NCI-H526 (cell line): ENCODE measurements around the gene GPX2.

Experiments used
- DNase-seq, 2 experiments: peaks; one replicate each; lab custom pipeline; 2025; lab: John Stamatoyannopoulos, UW

GPX2 gene

DNA sequence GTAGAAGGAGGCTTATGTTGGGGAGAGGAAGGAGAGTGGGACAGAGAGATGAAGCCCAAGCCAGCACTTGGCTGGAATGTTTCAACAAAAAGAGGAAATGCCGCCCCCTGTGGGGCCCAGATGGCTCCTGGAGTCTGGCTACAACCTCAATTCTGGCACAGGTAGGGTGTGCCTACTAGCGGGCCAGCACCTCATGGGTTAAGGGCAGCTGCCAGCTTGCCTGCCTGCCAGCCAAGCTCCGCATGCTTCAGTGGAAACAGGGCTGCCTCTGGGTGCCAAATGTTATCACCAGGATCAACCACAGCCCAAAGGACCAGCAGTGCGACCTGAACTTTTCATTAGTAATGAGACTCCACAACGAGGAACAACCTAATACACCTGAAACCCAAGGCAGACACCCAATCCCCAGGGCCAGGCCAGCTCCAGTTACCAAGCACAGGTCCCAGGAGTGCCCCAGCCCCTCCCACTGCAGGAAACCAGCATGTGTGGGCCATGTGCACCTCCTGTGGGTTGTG lies 18.3 kb upstream of the GPX2 start:
- DNase-seq: peak; percentile 34 to 73

DNA sequence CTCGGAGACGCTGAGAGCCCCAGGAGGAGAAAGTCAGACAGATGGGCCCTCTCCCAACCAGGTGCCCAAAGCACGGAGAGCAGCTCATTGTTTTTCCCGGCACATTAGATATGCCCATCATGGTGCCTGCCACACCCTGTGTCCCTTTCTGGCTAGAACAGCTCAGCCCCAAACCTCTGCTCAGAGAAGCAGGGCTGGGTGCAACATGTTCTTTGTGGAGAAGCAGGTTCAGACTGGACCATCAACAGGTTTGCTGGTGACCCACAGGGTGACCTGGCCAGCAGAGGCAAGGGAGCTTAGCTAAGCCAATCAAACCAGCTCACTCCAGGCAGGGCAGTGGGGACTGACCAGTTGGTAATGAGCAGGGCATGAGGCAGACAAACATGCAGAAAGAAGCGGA lies 16.2 kb upstream of the GPX2 start:
- no peak for DNase-seq

DNA sequence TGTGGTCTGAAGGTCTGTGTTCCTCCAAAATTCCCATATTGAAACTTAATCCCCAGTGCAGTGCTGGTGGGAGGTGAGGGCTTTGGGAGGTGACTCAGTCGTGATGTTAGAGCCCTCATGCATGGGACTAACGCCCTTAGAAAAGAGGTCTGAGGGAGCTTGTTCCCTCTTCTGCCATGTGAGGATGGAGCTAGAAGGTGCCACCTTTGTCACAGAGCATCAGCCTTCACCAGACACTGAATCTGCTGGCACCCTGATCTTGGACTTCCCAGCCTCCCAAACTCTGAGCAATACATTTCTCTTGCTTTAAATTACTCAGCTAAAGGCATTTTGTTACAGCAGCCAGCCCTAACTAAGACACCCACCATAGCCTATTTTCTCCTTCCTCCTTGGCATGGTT lies 15.7 kb upstream of the GPX2 start:
- no peak for DNase-seq

DNA sequence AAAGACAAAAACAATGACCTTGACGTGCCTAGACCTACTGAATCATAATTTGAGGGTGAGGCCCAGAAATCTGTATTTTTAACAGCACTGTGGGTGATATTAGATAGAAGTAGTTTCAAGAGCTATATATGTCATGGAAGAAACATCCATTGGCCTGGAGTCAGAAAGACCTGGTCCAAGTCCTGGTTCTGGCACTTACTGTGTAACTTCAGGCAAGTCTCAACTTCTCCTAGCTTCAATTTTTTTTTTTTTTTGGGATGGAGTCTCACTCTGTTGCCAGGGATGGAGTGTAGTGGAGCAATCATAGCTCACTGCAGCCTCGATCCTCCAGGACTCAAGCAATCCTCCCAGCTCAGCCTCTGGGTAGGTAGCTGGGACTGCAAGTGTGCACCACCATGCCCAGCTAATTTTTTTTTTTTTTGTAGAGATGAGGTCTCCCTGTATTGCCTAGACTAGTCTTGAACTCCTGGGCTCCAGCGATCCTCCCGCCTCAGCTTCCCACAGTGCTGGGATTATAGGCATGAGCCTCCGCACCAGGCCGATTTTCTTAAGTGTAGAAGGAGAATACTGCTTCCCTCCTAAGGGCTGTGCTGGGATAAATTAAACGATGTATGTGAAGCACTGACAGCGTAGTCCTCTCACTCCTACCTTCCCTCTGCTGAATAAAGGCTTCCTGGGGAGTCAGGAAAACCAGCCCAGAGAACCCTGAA lies 14.3 kb upstream of the GPX2 start:
- no peak for DNase-seq

DNA sequence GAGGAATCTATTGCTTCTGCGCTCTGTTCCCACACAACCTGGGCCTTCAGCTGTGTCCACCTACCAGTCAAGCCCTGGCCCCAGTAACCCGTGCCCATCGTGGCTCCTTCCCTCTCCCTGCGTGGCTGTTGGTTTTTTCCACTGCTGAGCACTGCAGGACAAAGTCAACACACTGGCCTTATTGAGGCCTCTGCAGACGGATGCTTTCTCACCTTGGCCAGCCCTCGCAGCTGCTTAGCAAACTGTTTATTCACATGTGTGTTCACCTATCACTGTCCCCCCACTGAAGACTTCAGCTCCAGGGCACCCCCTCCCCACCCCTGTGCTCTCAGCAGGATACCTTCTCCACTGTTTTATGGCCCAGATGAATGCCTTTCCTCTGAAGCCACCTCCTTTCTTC lies 12.8 kb upstream of the GPX2 start:
- DNase-seq: no peak

DNA sequence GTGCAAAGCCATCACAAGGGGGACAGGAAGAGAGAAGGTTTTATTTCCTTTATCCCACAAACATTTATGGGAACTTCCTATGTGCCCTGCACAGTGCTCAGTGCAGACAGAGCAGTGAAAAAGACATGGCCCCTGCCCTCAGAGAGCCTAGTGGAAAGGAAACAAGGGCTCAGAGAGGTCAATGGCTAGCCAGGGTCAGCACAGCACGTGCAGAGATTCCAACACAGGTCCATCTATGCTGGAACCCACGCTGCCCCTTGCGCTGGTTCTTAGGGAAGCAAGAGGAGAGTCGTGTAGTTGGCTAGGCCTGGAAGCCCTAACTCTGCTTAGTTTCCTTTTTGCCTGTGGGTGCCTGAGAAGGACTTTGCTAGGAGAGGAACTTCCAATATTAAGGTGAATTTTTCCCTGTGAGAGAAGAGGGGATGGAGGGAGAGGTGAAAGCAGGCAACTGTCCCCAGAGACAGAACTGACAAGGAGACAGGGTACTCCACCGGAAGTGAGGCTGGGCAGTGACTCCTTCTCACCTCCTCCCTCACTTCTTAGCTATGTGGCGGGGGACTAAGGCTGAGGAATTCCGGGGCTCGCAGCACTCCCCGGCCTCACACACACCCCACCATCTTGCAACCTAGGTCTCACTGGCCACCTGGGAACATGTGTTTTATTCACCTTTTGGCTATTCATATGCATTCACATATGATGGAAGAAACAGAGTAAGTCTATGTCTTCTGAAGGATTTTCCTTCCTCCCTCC lies 12.1 kb upstream of the GPX2 start:
- DNase-seq: no peak

DNA sequence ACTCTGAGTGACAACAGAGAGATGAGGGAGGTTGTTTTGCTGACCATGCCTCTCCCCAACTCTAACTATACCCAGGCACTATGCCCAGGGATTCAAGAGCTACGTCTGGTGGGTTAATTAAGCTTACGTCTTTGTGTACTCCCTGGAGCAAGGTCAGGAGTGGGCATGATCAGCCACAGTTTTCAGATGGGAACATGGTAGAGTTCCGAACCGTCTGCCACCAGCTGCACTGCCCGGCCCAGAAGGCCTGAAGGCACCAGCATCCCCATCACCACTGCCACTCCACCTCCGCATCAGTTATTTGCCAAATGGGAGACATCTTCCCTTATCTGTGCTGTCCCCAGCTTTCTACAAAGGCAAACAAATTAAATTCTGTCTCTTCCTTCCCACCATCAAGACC lies 11.1 kb upstream of the GPX2 start:
- no peak for DNase-seq

DNA sequence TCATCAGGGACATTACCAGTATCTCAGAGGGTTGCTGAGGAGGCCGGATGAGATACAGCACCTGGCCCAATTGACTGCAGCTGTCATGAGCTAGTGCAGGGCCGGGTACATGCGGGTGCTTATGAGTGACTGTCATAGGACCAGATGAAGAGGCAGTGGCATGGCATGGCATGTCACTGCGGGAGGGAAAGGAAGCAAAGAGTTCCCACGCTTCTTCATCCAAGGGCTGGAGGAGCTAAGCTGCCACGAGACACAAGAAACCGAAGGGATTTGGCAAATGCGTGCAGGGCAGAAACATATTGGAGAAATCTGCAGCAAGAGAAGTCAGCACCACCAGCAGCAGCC lies 10.7 kb upstream of the GPX2 start:
- DNase-seq: no peak

DNA sequence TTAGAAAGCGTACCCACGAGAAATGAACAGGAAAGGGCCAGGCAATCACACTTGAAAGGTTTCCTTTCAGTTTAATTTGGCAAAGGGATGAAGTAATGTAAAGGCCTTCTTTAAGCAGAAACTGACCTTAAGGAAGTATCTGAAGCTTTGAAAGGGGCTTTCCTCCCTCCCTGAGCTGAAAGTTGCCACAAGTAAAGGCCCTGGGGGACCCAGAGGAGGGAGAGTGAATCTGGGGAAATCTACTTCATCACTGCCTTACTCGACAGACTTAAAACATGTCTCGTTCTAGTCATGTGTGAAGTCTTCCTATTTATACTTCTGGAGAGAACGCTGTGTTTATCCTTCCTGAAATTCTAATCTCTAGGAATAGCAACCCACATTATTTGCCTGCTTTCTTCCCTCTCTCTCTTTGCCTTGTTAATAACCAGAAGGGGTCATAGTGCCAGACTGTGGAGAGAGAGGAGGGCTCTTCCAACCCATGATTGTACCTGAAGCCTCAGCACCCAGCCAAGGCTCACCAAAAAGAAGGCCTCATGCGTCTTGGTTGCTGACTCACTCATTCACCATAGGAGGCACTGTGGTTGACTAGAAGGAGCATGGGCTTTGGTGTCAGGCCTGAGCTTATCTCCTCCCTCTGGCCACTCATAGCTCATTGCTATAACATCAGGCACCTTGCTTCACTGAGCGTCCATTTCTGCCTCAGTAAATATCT lies 10.2 kb upstream of the GPX2 start:
- DNase-seq: no peak

DNA sequence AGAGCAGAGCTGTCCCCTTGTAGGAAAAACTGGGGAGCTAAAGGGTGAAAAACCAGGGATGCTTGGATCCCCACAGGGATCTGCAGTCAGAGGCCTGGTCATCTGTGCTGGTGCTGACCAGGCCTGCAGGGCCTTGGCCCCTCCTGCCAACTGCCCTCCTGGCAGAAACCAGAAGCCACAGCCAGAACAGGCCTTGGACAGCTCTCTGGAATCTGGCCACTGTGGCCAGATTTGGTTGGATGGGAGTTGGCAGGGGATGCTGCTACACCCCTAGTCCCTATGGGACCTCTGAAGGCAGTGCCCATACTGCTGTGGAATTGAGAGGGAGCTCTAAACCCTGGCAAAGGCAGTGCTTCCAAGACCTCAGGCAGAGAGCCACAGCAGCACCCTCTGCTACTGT lies 9.2 kb upstream of the GPX2 start:
- DNase-seq: no peak

DNA sequence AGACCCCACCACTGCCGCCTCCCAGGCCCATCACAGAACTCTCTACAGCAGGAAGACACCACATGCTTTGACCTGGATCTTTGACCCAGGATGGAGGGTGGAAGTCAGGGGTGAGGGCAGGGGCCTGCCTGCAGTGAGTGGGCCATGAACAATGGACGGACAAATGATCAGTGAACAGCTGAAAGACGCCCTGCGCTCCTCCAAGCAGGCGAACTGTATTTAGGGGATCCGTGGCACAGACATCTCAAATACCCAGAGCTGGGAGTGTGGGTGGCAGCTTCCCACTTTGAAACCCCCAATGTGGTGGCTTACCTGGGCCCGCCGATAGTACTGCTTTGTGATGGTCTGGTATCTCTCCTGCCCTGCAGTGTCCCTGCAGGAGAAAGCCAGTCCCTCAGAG lies 8.7 kb upstream of the GPX2 start:
- no peak for DNase-seq

DNA sequence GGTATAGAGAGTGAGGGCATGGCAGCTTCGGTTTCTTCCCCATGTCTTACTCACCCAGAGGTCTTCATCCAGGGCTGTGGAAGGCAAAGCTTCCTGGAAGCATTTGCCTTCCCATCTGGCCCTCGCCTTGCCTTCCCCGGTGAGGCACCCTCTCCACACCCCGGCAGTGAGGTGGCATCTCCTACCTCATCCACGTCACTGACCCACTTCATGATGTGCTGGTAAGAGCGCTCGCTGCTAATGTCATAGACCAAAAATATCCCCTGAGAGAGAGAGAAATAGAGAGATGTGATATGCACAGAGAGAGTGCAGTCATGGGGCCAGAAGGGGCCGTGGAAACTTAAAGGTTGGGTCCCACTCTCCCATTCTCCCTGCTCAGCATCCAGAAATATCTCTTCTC lies 8.3 kb upstream of the GPX2 start:
- DNase-seq: no peak

DNA sequence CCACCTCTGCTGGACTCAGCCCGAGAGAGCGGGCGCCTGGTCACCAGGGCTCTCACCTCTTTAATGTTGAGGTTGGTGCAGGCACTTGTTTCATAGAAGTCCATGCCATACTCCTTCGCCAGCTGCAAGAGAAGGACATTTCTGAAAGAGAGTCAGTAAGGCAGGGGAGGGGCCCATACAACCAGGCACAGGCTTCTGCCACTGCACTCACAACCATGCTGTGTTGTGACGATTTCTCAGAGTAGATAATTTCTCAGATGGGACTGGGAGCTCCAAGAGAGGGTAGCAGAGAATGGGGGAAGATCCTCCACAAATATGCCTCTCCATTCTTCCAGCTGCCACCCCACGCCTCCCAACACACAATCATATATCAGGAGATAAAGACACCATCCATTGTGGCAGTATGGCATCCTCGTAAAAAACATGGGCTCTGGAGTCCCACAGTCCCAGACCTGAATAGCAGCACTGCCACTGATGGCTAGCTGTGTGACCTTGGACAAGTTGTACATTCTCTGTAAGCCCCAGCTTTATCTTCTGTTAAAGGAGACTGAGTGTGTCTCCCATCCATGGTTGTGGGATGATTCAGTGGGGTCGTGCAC lies 6.2 kb upstream of the GPX2 start:
- DNase-seq: no peak

DNA sequence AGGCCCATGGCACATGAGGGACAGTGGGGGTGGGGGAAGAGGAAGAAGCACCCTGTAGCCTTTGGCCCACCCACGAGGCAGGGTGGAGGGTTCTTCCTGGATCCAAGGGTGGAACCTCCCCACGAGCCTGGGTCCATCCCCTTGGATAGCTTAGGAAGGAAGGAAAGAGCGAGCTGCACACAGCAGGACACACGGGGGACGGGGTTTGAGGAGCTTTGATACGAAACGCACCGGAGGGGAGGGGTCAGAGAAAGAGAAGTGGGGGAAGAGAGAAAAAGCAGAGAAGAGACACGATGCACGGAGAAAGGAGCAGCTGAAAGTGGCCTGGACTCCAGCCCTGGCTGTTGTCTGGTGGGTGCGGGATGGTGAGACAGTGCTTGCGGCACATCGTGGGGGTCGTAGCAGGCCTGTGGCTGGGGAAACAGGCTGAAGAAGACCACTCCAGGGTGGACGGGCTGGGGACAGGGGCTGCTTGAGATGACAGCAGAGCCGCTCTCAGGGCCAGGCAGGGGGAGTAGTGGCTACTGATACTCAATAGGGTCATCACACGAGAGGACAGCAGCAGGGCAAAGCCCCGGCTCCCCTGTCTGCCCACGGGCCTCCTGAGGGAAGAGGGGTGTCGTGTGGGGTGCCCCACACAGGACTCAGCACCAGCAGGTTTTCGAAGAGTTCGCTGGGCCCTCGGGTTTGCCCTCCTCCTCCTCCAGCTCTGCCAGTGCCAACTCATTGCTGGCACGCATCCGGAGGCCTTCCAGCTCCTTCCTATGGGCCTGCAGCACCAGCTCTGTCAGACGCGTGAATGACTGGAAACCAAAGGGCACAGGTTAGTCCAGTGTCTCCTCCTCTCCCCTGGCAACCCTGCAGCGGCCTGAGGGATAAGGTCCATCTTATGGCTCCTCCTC lies 5.4 kb upstream of the GPX2 start:
- DNase-seq: no peak

DNA sequence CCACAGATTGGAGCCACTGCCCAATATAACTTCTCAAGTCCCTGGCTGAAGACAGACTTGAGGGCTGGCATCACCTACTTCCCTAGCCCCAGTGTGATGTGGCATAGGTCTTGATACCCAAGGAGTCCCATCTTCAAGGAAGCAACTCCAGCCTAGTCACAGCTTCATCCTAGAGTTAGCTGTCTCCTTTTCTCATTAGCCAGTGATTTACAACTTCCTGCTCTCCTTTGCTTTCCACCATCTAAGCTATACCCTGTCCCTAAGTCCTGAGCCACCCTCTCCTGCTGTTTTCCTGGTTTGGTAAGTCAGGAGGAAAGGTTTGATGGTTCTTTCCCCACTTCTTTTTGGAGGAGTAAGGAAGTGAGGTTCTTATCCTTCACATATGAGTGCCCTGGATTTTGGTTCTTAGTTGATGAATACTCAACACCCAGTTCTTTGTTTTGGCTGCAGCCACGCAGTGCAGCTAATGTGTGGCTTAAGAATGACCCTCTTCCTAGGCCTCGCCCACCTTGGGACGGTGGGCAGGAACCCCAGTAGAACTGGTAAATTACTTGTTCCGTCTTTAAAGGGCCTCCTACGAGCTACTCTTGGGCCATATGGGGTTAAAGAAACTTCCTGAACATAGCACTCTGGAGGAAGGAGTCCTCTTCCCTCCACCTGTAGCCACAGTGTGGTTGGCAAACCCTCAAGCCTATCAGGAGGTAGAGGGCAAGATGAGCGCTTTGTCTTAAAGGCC lies 3.9 kb upstream of the GPX2 start:
- DNase-seq: no peak

DNA sequence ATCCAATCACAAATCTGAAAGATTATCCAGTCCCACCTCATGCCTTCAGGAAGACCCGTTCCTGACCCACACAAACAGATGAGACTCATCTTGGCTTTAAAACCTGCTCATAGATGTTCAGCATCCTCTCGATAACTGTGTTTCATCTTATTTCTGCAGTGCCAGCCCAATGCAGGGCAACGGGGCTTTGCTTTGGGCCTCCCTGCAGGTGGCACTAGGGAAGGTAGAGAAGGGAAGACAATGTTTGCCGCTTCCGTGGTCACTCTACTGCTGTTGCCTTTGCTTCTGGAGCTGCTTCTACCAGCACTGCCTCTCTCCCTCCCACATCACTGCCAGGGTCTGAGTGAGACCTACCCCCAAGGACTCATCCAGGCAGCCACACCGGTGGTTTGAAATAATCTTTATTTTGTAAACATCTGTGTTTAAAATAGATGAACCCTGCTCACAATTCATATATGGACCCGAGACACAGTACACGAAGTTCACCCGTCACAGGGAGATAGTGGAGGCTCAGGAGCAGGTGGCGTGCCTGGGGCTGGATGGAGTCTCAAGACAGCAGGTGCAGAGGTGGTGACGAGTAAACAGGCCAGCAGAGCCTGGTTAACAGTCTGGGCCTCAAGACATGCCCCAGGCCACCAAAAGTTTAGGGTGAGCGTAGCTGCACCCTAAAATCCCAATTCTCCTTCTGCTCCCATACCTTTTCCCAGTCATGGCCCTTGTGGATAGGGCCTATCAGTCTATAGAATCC lies 3.1 kb upstream of the GPX2 start:
- DNase-seq: no peak

DNA sequence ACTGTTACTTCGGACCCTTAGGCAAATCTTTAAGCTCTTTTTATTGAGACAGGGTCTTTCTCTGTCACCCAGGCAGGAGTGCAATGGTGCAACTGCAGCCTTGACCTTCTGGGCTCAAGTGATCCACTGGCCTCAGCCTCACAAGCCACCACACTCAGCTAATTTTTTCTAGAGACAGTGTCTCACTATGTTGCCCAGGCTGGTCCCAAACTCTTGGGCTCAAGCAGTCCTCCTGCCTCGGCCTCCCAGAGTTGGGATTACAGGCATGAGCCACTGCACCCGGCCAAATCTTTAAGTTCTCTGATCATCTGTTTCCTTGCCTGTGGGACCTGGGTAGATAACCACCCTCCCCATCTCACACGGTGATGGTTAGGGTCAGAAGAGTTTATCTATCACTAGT lies 2.3 kb upstream of the GPX2 start:
- DNase-seq: no peak

DNA sequence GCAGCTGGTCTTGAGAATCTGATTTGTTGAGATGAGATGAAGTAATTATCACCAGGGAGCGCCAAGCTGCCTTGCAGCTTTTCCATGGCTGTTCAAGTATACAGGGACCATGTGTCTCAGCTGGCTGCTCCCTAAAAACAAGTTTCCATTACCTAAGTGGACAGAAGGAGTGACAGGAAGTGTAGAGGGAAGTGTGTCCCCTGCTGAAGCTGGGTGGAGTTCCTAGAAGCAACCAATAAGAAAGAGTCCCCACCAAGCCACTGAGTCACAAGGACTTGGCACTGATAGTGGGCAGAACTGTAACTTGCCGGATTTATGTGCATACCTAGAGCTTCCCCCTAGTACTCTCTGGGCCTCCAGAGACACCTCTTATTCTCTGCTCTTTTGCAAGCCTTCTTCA lies 1.5 kb upstream of the GPX2 start:
- DNase-seq: no peak

DNA sequence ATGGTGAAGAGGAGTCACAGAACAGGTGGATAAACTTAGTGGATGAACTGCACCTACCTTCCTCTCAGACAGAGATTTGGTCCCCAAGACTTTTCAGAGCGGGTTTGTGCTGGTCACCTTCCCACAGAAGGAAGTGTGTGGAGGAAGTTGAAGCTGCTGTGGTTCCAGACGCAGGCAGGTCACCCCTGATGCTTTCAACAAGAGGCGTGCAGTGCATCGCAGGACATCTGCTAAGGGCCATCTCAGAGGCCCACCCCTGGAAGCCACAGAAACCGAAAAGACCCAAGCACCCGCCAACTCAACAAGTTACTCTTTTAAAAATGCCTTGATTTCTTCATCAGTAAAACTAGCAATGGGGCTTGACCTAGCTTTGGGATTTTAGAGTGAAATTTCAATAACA lies 1.0 kb upstream of the GPX2 start:
- no peak for DNase-seq

DNA sequence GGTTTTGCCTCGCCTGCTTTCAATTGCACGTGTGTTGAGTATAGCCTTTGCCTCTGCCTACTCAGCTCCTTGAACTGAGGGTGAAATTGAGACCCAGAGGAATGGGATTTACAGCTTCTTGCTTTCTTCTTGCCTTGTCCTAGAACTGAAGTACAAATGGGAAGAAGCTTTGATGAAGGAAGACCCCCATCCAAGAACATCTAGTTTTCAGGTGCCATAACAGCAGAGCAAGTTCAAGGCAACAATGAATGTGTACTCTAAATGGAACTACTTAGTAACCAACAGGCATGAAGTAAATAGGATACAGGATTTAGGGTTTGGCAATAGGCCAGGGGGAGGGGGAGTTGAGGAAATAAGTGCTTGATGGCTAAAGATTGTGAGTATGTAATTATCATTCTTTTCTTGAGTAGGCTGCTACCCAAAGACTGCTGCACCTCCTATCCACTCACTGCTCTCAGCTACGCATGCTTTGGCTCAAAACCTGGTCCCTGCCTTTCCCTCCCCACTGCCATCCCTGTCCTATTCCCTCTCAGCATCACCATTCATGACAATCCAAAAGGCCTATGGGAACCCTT lies 2.1 kb downstream of the GPX2 start:
- DNase-seq: no peak
